Lung (tissue), 12 donors: ENCODE measurements around the gene ZGLP1. TPM values are rescaled to one million over a fixed set of nuclear protein-coding genes. Genes with fewer than 3 reads are reported as not detected.

ENCODE experiments used
- ATAC-seq: fragments of 200-7000 bp; cut with Tn5 transposase; one replicate; pipeline ENCODE4 v1.9.1; 2020; ENCODE audit warnings: moderate number of reproducible peaks; ENCODE audit not compliant: insufficient read depth, low FRiP score
- DNase-seq, 3 donors: peaks; one replicate each; pipeline ENCODE4 v3.0.0-alpha.2; 2013 to 2017
- H3K27ac ChIP-seq, 2 donors: one replicate each; pipeline ENCODE4 v1.5.1; 2013; ENCODE audit warnings: mild to moderate bottlenecking in 2 of 2, moderate library complexity in 2 of 2, control low read depth in 1 of 2, inconsistent platforms in 1 of 2, low read depth in 1 of 2, low read length in 1 of 2
- H3K27me3 ChIP-seq, 3 donors: one replicate each; pipeline ENCODE4 v1.5.1; 2013; ENCODE audit warnings: low read length in 2 of 3; ENCODE audit not compliant: control insufficient read depth in 3 of 3, insufficient read depth in 3 of 3
- H3K36me3 ChIP-seq, 4 donors: one replicate each; pipeline ENCODE4 v1.5.1; 2013; ENCODE audit warnings: low read length in 4 of 4, mild to moderate bottlenecking in 1 of 4, moderate library complexity in 1 of 4; ENCODE audit not compliant: control insufficient read depth in 4 of 4, insufficient read depth in 4 of 4
- H3K4me1 ChIP-seq, 5 donors: one replicate each; pipeline ENCODE4 v1.5.1; 2013; ENCODE audit warnings: low read length in 5 of 5, mild to moderate bottlenecking in 2 of 5, moderate library complexity in 1 of 5; ENCODE audit not compliant: control insufficient read depth in 5 of 5, insufficient read depth in 5 of 5
- H3K4me3 ChIP-seq: one replicate; pipeline ENCODE4 v1.5.1; 2013; ENCODE audit warnings: mild to moderate bottlenecking, control low read depth, moderate library complexity
- H3K9ac ChIP-seq, 2 donors: one replicate each; pipeline ENCODE4 v1.5.1; 2013; ENCODE audit warnings: low read length in 2 of 2, control low read depth in 1 of 2; ENCODE audit not compliant: insufficient read depth in 1 of 2
- H3K9me3 ChIP-seq, 4 donors: one replicate each; pipeline ENCODE4 v1.5.1; 2013; ENCODE audit warnings: low read length in 3 of 4, mild to moderate bottlenecking in 1 of 4, moderate library complexity in 1 of 4; ENCODE audit not compliant: control insufficient read depth in 4 of 4, insufficient read depth in 3 of 4
- CTCF ChIP-seq: IDR thresholded peaks from 2 replicates; pipeline ENCODE4 v1.5.1; 2012; ENCODE audit warnings: mild to moderate bottlenecking; ENCODE audit errors: control extremely low read depth, extremely low read depth
- WGBS, 2 donors: extraction: QIAGEN DNeasy Blood & Tissue Kit; methylation state at CpG; one replicate each; pipeline ENCODE4 v1.1.7; 2013; 5-methylcytosine and 5-hydroxymethylcytosine counted together
- polyA plus RNA-seq, 2 donors: library from polyadenylated mRNA; stranded (reverse); fragments of 200-250 nt; gene quantifications; one replicate each; pipeline ENCODE4 v1.2.1, GENCODE V29; 2013
- total RNA-seq, 2 donors: library from RNA; depleted of rRNA in 1 of 2; stranded (reverse); fragments of >200 nt in 1 of 2; gene quantifications; one replicate each; pipeline ENCODE4 v1.2.1, GENCODE V29; 2014 to 2021
- donor health status: control.
- donor health status: control.
- donor health status: Bipolar disorder and iron deficiency.
- donor health status: healthy.
- donor health status: DM: yes; HTN: yes; CAD: no.

The ZGLP1 gene
- total and polyA plus RNA-seq, 4 donors = 3.0 to 6.7 (median 4.4) TPM

- DNase-seq (no peak), ATAC-seq (no peak)
- peaks cover 0 to 12% (median 0%) of the 10 kb centered on the region in 5 donors for H3K4me1 ChIP-seq
- TF ChIP-seq CTCF = no peak
- H3K27ac ChIP-seq = no peak overlapping the region
- H3K27me3 ChIP-seq = no peaks in the 10 kb centered on the region
- WGBS, 2 donors = 92 to 95% methylated on average over 13 of the region's 13 CpGs
- H3K36me3 ChIP-seq = peaks cover 3 to 64% (median 20%) of the 10 kb centered on the region in 4 donors
- H3K4me3 ChIP-seq = no peak overlapping the region
- no peak overlapping the region for H3K9ac ChIP-seq
- no peaks in the 10 kb centered on the region for H3K9me3 ChIP-seq
These were observed 9.4 kb upstream of the ZGLP1 start for GRCh38 chr19:10318807-10319682.

- peaks cover 0 to 12% (median 0%) of the 10 kb centered on the region in 5 donors for H3K4me1 ChIP-seq
These were observed 8.3 kb upstream of the ZGLP1 start for GRCh38 chr19:10317857-10318462.

GRCh38 chr19:10317045-10317856 lies 7.6 kb upstream of the ZGLP1 start:
- ATAC-seq = no peak

More at GRCh38 chr19:10317857-10318462, 8.3 kb upstream of the ZGLP1 start:
- Histone ChIP-seq H3K9ac (no peak overlapping the region), H3K27ac (no peak overlapping the region), H3K36me3 (peaks cover 3 to 56% (median 20%) of the 10 kb centered on the region in 4 donors), H3K4me3 (no peak overlapping the region), H3K9me3 (no peaks in the 10 kb centered on the region), H3K27me3 (no peaks in the 10 kb centered on the region)
- WGBS, 2 donors = 93 to 94% methylated on average over 14 to 15 of the region's 15 CpGs
- DNase-seq (no peak), ATAC-seq (no peak)
- no peak for TF ChIP-seq CTCF

More at GRCh38 chr19:10317045-10317856, 7.6 kb upstream of the ZGLP1 start:
- H3K27me3 ChIP-seq = no peaks in the 10 kb centered on the region
- H3K36me3 ChIP-seq = peaks cover under 1 to 49% (median 19%) of the 10 kb centered on the region in 4 donors
- H3K4me3 ChIP-seq = no peak overlapping the region
- no peak for TF ChIP-seq CTCF
- no peak overlapping the region for H3K9ac ChIP-seq
- no peak overlapping the region for H3K27ac ChIP-seq
- peaks cover 0 to 12% (median 0%) of the 10 kb centered on the region in 5 donors for H3K4me1 ChIP-seq
- no peak for DNase-seq
- 88 to 90% methylated on average over 24 to 29 of the region's 29 CpGs for WGBS, 2 donors
- no peaks in the 10 kb centered on the region for H3K9me3 ChIP-seq
